ENCODE results near the gene ROBO2. TPM values are rescaled to one million over a fixed set of nuclear protein-coding genes. Genes with fewer than 3 reads are reported as not detected.

Gene ROBO2
- total RNA-seq, result 0.11 TPM
- long read RNA-seq, result 0 reads

GRCh38 chr3:77039606-77040171, at the start of gene ROBO2:
Gene ROBO2 (plus strand): TSS chr3:77040099. CDS start chr3:77040786, 687 bp downstream.
- intact Hi-C loops (cut with DNase I), result loop anchor here (5.0 to 10.0 kb wide), 2 partner anchors 218 to 1605 kb away; no protein-coding TSS in a partner anchor
- DNase-seq (peak; percentile 38), ATAC-seq (ENCODE audit: poor library complexity) (peak; percentile 77)

GRCh38 chr3:76990606-76991005, 49.3 kb upstream of the ROBO2 start:
- intact Hi-C loops (cut with DNase I), result no loop called here

DNA sequence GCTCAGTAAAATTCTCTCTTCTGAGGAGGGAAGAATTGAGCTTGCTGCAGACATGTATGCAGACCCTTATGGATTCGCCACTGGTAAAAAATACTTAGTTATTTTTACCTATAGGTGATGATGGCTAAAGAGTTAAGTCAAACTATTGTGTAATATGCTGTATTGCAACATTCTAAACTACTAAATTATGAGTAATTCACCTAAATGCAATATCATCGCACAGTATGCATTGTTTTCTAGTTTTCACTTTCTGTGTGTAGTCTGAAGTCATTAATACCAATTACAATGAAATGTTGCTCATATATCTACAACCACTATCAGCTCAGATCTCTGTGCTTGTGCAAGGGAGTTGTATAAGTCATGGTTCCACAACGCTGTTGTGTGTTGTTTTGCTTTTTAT, 48.7 kb upstream of the ROBO2 start:
- intact Hi-C loops (cut with DNase I), result no loop called here
- DNase-seq (no peak), ATAC-seq (ENCODE audit: poor library complexity) (no peak)

More at GRCh38 chr3:76990606-76991005, 49.3 kb upstream of the ROBO2 start:
- no peak for DNase-seq
- no peak for ATAC-seq (ENCODE audit: poor library complexity)

DNA sequence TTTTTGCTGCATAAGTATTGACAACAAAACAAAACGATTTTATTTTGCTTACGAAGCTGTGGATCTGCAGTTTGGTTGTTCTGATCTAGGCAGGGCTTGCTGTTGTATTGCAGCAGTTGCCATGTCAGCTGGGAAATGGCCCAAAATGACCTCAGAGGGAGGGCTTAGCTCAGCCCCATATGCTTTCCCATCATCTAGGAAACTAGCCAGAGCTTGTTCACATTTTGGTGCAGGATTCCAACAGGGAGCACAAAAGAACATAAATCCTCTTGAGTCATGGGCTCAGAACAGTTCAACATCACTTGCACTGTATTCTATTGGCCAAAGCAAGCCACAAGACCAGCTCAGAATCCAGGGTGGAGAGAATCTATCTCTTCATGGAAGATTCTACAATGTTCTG, 42.2 kb upstream of the ROBO2 start:
- DNase-seq (no peak), ATAC-seq (ENCODE audit: poor library complexity) (no peak)
- intact Hi-C loops (cut with DNase I), result no loop called here

GRCh38 chr3:76998555-76998954, 41.3 kb upstream of the ROBO2 start:
- no peak for ATAC-seq (ENCODE audit: poor library complexity)
- intact Hi-C loops (cut with DNase I), result no loop called here
- no peak for DNase-seq

DNA sequence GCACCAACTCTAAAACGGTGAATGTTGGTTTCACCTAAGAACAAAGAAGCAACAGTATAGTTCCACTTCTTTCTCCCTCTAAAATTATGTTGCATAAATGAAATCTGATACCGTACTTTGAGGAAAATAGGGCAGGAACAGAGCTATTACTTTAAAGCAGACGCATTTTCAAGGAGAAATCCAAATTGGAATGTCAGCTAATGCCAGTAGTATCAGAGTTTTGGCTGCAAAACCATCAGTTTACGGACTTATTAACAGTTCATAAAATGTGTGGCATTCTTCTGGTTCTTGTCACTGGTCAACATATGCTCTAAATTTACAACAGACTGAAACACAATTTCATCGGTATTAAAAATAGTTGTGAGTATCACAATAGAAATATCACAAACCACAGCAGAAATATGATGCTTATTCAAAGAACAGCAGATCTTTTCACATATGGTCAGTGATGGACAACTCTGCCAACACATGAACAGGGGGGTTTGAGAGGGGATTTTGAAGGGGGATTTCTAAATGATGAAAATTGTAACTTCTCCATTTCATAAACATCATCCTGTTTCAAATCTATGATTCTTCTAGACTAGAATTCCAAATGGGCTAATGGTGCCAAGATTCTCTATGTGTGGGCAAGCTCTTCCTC, 38.7 kb upstream of the ROBO2 start:
- DNase-seq (no peak), ATAC-seq (ENCODE audit: poor library complexity) (no peak)
- intact Hi-C loops (cut with DNase I), result no loop called here

GRCh38 chr3:77014226-77014625, 25.7 kb upstream of the ROBO2 start:
- no peak for DNase-seq
- intact Hi-C loops (cut with DNase I), result no loop called here
- ATAC-seq (ENCODE audit: poor library complexity), result no peak

DNA sequence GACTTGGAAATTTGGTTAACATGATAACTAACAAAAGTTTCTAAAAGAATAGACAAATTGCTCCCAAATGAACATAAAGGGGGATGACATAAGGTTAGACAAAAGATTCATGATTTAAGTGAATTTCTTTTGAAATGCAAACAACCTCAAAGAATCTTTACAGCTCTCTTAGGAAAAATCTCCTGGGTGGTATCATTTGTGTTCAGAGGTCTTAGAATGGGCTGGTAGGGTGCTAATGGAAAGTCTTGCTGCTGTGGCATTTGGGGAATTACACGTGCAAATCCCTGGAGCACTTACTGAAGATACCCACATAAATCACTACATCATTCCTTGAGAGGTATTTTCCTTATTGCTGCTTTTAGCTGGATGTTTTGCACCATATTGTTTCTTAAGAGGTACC, 14.4 kb upstream of the ROBO2 start:
- ATAC-seq (ENCODE audit: poor library complexity), result no peak
- intact Hi-C loops (cut with DNase I), result no loop called here
- no peak for DNase-seq

DNA sequence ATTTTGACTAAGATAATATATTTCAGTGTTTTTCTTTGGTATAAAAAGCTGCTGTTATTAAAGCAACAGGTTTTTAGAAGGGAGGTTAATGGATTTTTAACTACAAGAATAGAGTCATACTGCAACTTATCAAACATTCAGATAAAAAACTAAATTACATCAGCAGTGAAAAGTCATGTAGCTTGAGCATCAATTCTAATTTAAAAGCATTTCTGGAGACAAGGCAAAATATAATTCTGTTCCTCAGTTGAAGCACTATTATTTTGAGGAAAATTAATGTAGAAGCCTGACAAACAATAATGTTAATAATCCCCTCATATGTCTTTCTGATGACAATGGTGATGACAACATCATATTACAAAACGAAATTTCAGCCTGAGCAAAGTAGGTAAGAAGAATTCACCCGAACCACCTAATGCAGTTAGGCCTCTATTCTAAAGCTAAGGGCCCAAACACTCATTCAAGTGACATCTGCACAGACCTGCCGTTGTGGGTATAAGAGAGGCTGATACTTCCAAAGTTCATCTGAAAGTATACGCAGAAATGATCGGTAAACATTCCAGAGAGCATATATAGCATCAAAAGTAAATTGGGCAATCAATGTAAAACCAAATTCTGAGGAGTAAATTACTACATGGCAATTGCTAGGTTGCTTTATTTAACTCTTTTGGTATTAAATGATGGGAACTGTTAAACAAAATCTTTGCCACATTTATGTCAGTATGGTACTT, 12.8 kb upstream of the ROBO2 start:
- intact Hi-C loops (cut with DNase I), result no loop called here
- ATAC-seq (ENCODE audit: poor library complexity) (no peak), DNase-seq (no peak)

DNA sequence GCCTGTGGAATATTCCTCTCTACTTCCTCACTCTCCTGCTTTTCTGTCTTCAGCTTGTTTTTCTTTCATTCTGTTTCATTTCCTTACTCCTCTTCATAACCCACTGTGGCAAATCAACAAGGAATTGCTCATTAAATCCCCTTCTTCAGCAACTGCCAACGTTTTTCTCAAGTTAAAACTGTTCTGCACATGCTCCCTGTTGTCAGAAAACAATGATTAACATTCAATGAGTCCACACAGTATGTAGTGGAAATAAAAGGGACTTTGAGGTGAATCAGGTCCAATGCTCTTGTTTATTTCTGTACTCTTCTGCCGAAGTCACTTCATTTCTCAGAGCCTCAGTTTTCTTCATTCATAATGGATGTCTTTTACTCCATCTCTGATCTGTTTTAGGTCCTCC, 11.9 kb upstream of the ROBO2 start:
- DNase-seq (no peak), ATAC-seq (ENCODE audit: poor library complexity) (no peak)
- intact Hi-C loops (cut with DNase I), result no loop called here

DNA sequence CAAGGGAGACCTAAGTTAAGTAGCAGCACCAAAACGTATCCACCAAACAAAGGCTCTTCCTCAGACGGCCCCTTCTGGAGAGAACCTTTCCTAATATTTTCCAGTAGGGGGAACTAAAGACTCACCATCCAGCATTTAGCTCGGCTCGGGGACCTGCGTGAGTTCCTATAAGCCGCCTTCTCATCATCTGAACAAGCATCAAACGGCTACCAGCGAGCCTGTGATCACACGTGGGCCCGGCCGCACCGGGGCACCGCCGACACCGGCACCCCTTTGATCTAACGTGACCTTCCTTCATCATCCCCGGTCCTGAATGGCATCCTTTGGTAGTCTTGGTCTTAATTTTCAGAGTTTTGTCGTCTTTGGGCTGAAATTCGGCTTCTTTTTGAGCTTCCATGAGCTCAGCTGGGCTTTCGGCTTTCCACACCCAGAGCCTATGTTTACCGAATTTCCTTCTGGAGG, 1.4 kb upstream of the ROBO2 start:
- DNase-seq (peak; percentile 53), ATAC-seq (ENCODE audit: poor library complexity) (peak; percentile 96)
- intact Hi-C loops (cut with DNase I), result loop anchor here (5.0 kb wide), 1 partner anchor 219 kb away; no protein-coding TSS in a partner anchor

DNA sequence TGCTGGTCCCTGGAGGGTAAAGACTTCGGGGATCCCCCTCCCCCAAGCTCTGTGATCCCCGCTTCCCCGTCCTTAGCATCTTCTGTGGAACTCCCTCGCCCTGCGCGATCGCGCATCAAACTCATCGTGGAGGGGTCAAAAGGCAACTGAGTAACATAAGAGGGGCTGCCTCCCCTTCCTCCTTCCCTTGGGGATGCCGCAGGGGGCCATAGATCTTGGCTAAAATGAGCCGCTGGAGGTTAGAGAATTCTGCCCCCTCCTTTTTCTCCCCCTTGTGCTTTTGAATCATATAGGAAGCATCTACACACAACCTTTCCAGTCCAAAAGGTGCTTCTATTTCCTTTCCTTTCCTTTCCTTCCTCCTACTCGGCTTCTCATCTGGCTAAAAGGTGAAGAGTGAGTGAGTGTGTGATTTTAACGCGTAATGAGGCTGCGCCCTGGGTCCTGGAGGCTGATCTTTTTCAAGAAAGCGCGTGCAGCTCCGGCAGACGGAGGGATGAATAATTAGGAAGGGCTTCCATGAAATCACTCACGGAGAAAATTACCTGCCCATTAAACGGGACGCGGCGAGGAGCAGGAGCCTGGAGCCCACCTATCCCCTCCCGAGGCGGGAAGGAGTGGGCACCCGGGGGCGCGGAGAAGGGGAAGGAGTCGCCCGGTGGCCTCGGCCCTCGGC, 831 bp upstream of the ROBO2 start:
- intact Hi-C loops (cut with DNase I), result loop anchor here (5.0 kb wide), 1 partner anchor 218 kb away; no protein-coding TSS in a partner anchor
- ATAC-seq (ENCODE audit: poor library complexity) (peak; percentile 55), DNase-seq (no peak)

DNA sequence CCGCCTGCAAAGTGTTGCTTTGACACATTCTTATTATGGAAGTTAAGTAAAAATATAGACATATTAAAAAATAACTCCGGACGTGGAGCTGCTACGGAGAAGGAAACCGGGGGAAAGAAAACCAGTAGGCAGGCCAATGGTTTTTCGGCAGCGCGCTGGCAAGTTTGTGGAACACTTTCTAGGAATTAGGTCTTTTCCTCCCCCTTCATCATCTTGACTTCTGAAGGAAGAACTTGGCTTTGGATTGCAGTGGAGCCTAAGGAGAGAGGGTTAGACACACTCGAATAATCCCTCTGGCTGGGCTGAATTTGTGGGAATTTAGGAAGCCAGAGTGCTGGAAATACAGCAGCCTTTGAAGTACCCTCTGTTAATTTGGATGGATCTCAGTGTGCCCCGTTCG, 317 bp downstream of the ROBO2 start:
- ATAC-seq (ENCODE audit: poor library complexity), result peak; percentile 19
- no peak for DNase-seq
- intact Hi-C loops (cut with DNase I), result loop anchor here (10.0 kb wide), 1 partner anchor 1605 kb away; no protein-coding TSS in a partner anchor

GRCh38 chr3:77040926-77041722, 1.2 kb downstream of the ROBO2 start:
- intact Hi-C loops (cut with DNase I), result loop anchor here (10.0 kb wide), 1 partner anchor 1604 kb away; no protein-coding TSS in a partner anchor
- ATAC-seq (ENCODE audit: poor library complexity) (no peak), DNase-seq (no peak)

DNA sequence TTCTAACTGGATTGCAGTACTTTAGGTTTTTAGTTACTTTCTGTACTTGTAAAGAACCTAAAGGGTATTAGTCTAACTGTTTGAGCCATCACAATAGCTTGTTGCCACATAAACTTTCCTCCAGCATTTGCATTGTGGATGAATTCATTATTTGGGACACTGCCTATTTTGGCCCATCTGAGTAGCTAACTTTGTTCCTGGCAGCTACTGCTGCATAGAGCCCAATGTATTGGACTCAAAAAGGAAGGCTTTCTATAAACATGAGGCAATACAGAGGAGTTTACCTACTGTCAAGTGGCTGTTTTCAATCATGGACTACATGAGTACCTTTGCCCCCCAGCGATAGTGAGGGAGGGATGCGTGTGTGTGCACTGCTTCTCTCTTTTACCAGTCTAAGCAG, 1.9 kb downstream of the ROBO2 start:
- DNase-seq, result no peak
- no peak for ATAC-seq (ENCODE audit: poor library complexity)
- intact Hi-C loops (cut with DNase I), result loop anchor here (10.0 kb wide), 1 partner anchor 1603 kb away; no protein-coding TSS in a partner anchor

- intact Hi-C loops (cut with DNase I), result loop anchor here (10.0 kb wide), 1 partner anchor 1602 kb away; no protein-coding TSS in a partner anchor
- ATAC-seq (ENCODE audit: poor library complexity) (no peak), DNase-seq (no peak)
Measured at GRCh38 chr3:77042343-77042742, 2.4 kb downstream of the ROBO2 start.

DNA sequence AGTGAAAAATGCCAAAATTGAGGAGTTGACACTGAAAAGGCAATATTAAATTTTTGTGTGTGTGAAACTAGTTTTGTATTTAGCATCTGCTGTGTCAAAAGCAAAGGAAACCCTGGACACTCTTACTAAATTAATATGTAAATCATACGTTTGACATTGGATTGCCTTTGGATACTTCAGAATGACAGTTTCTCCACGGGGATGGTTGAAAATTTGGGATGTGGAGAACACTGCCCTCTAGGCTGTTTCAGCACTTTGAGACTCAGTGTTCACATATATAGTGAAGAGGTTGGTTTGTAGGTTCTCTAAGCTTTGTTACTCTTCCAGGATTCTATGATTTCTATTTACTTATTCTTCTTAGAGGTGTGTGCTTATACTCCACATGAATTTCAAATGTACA, 3.0 kb downstream of the ROBO2 start:
- ATAC-seq (ENCODE audit: poor library complexity) (no peak), DNase-seq (no peak)
- intact Hi-C loops (cut with DNase I), result loop anchor here (10.0 kb wide), 1 partner anchor 1602 kb away; no protein-coding TSS in a partner anchor

DNA sequence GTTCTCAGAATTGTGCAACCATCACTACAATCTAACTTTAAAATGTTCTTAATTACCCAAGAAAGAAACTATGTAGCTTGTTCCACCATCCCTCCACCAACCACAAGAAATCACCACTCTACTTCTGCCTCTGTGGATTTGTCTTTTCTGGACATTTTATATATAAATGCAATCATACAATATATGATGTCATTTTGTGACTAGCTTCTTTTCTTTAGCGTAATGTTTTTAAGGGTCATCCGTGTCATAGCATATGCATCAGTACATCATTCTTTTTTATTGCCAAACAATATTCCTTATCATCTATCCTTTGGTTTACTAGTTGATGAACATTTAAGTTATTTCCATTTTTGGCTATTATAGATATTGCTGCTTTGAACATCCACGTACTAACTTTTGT, 5.8 kb downstream of the ROBO2 start:
- ATAC-seq (ENCODE audit: poor library complexity) (no peak), DNase-seq (no peak)
- intact Hi-C loops (cut with DNase I), result loop anchor here (10.0 kb wide), 1 partner anchor 1599 kb away; no protein-coding TSS in a partner anchor
